Globus pallidus (tissue), 1 donor: ENCODE data around the gene ZFYVE21.

Experiments
- DNase-seq: peaks from one replicate; pipeline ENCODE4 v3.0.0-alpha.2; 2015; ENCODE audit warnings: low spot score

Gene ZFYVE21

DNA sequence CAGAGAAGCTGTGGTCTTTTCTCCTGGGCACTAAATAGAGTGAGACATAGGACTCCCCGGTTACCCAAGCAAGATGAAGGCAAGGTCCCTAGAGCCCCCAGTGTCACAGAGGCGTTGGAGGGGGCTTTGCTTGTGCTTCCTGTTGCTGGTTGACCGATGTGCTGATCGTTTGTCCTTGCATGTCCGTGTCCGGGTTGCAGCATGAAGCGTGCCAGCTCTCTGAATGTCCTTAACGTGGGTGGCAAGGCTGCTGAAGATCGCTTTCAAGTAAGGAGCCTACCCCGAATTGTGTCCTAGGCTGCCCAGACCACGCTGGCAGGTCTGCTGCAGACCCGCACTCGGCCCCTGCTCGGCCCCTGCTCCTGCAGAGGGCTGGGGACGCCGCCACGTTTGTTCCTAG, 23.5 kb upstream of the ZFYVE21 start:
- no peak for DNase-seq

DNA sequence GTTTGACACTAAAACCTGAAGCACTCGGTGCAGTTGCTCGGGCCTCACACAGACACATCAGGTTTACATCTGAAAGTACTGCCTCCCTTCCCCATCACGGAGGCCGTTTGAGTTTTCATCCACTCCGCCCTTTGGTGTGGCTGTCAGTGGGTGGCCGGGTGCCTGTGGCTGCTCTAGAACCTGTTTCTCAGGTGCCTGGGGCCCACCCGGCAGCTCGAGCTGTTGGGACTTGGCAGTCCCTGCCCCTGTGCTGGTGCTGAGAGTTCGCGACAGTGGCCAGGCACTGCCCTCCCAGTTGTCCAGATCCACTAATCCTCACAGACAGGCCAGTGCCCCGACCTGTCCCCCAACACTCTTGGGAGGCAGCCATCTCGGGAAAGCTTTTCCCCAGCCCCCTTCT, 22.7 kb upstream of the ZFYVE21 start:
- DNase-seq: no peak

DNA sequence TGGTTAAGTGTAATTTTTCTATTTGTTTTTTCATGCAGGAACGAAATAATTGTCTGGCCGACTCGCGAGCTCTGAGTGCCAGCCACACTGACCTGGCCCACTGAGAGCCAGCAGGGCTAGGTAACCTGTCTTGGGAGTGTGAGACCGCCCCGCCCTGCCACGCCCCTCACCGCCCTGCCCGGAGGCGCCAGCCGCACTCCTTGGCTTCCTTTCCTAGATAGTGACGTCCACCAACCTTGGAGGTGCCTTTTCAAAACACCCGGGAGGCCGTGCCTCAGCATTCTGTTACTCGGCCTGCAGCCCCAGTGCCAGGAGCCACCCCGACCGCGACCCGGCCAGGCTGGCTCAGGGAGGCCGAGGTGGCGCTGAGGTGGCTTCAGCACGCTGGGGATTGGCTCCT, 22.1 kb upstream of the ZFYVE21 start:
- DNase-seq: no peak

DNA sequence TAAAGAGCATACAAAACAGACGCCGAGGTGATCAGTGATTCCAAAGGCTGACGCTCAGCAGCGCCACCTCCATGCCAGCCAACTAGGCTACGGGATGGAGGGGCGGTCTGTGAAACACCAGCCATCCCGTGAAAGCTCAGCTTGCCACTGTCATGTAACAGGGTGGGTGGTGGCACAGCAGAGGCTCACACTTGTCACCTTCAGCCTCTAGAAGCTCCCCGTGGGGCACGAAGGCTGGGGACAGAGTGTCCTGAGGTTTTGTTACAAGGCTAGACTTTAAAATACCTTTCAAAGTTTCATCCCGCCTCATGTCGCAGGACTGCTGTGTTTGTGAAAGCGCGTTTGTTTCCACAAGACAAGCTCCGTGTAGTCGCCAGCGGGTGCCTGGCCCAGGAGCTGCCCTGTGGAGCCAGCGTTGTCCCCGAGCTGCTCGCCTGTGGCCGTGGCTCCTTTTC, 21.0 kb upstream of the ZFYVE21 start:
- DNase-seq: no peak

DNA sequence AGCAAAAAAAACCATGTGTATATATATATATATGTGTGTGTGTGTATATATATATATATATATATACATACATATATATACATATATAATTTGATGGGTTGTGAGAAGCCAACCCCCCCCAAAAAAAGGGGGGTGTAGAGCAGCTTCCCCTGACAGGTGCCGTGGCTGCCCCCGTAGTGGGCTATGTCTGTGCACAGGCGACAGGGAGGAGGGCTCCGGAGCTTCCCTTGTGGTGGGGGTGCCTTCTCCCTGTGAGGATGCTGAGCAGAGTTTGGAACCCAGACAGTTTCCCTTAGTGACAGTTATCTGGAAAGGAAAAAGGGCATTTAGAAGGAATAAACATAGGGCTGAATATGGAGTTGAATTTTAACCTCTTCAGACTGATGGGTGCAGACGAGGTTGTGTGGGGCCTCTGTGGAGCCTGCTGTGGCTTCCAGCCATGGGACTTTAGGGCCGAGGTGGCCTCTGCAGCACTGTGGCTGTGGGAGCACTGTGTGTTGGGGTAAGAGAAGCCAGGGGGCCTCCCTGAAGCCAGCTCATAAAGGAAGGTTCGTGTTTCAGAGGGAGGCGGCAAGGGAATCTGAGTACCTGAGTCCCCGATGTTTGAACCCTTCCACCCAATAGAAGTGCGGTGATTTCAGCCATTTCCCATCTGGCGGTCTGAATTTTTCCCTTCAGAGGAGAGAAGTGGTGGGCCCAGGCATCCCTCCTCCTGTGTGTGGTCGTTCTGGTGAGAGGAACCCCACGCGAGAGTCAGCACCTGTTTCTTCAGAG, 20.1 kb upstream of the ZFYVE21 start:
- DNase-seq: no peak

DNA sequence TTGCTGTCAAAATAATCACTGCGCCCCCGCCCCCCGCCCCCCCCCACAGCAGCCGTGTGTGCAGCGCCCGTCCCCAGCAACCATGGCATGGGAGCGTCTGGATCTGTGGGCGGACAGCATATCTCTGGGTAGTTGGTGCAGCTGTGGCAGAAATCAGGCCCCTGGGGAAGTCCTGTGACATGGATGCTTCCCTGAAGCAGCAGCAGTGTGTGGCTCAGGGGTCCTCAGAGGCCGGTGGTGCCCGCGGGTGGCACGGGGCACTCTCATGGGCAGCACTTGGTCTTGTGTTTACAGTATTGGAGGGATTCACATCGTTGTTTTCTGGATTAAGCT, 19.6 kb upstream of the ZFYVE21 start:
- no peak for DNase-seq

DNA sequence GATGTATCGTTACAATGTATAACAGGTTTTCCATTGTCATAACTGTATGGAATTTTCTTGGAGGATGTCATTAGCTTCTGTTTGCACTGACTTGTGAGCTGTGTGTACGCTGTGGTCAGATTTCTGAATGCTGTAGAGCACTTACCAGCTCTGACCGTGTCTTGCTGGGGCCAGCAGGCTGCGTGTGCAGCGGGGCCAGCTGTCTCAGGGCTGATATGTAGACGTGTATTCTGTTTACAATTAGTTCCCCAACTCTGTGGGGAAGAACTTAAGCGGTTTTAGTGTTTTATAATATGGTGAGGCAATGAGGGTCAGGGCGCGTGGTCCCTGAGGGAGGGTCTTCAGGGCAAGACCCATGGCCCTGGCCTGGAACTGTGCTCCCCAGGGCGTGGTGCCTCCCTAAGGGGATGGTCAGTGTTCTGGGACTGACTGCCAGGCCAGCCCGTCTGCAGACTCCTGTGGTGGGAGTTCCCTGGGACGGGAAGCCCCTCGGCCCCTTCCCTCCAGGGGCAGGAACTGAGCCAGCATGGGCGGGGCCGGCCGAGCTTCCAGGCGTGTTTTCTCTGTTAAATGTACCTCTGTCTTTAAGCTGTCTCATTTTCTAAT, 19.0 kb upstream of the ZFYVE21 start:
- no peak for DNase-seq

DNA sequence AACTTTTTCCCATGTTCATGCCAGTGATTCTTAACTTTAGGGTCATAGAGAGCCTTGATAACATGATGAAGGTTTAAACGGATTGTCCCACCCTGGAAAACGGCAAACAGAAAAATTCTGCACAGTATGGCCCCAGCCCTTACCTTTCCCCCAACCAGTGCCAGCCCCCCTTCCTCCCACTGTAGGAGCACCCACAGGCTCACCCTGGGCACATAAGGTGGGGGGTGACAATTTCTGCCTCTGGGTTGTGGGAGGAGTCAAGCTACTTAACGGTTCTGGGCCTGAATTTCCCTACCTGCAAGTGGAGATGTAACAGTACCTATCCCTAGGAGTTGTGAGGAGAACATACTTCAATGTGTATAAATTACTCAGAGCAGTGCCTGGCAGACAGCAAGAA, 18.4 kb upstream of the ZFYVE21 start:
- DNase-seq: no peak

DNA sequence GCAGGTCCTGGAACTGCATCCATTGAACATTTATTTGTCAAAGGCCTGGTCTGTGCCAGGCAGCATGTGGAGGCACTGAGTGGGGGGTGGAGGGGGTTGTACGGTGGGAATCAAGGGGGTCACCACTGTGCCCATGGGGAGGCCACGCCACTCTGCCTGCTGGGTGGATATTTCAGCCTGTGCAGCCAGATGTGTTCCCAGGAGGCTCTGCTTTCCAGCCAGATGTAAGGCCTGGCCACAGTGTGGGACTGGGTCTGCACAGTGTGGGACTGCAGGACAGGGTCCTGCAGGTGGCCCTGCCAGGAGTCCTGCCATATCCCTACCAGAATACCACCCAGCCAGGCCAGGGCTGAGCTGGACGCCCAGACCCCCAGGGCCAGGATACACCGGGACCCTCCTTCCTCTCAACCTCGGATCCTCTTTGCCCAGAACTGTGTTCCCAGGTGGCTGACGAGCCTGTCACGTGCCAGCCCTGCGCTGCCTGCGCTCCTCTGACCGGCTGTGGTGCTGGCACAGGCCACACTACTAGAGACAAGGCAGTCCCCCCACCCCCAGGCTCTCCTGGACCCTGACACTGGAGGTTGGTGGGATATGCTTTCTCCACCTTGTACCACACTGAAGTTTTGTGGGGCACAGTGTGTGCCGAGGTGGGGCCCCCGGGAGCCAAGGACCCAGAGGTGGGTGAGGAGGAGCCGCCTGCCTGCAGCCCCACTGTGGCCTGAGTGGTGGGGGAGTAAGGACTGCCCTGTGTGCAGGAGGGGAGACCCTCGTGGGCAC, 17.8 kb upstream of the ZFYVE21 start:
- no peak for DNase-seq

DNA sequence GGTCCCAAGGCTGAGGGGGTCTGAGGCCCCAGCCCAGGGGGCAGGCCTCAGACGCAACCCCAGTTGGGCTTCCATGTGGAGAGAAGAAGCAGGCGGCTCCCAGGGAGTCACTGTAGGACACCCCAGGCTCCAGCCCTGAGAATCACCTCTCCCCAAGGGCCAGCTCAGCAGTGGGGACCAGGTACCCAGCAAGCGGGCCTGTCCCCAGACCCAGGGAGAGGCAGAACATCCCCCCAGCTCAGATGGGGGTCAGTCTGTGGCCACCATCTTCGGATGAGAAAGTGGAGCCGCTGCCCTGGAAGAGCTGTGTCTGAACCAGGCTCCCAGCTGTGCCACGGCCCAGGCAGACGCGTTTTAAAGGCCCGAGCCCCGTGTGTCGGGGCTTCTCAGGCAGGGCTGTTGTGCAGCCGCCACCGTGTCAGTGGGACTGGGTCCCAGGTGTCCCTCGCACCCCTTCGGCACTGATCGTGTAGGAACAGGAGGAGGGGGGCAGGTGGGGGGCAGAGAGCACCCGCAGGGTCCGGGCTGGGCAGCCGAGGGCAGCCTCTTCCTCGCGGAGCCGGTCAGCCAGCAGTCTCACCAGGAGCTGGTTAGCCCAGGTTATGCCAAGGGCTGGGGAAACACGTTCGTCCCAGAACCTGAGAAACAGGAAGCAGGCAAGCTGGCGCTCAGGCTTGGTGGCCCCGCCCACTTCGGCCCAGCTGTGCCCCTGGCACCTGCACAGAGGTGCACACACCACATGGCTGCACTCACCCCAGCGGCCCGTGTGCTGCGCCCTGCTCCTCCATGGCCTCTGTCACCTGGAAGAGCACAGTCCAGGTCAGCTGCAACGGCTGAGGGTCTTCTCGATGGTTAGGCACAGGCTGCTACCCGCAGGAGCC, 17.0 kb upstream of the ZFYVE21 start:
- DNase-seq: no peak

DNA sequence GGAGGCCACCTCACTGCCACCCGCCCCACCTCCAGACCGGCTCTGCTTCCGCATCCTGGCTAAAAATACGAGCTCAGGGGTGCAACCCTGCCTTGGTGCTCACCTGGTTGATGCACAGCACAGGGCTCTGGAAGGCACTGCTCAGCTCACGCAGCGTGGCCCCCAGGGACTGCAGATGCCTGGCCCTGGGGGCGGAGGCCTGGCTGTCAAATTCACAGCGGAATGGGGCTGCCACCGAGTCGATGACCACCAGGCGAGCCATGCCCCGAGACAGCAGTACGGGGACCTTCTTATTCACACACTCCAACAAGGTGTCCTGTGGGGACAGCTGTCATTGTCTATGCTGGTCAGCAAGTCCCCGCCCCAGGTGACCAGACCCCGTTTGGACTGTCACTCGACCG, 16.3 kb upstream of the ZFYVE21 start:
- no peak for DNase-seq

DNA sequence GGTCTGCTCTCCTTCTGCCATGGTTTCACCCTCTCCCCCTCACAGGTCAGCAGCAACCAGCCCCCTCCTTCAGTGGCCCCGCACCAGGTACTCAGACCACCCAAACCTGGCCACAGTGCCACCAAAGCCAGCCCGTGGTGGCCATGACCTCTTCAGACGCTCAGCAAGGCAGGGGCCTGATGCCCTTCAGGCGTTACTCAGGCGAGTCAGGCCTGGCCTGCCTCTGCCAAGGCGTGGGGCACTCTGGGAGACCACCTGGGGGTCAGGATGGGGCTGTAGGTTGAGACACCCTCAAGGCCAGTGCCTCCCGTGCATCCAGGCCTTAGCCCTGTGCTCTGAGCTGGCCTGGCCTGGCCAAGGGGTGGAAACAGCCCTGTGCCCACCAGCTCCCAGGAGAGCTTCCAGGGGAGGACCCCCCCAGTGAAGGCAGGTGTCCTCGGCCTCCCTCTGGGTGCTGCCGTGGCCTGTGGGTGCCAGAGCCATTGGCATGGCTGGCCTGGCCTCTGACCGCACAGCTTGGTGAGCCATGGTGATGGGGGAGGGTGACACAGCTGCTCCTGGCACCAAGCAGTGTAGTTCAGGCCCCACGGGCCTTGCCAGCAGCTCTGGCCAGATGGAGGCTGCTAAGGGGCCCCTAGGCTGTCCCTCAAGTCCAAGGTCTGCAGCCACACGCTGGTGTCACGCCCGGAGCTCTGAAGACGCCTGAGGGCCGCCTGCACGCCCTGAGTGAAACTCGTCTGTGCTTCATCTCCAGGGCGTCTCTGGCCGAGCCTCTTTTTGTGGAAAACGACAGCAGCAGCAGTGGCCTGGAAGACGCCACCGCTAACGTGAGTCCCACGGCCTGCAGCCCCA, 15.5 kb upstream of the ZFYVE21 start:
- DNase-seq: peak; percentile 89

DNA sequence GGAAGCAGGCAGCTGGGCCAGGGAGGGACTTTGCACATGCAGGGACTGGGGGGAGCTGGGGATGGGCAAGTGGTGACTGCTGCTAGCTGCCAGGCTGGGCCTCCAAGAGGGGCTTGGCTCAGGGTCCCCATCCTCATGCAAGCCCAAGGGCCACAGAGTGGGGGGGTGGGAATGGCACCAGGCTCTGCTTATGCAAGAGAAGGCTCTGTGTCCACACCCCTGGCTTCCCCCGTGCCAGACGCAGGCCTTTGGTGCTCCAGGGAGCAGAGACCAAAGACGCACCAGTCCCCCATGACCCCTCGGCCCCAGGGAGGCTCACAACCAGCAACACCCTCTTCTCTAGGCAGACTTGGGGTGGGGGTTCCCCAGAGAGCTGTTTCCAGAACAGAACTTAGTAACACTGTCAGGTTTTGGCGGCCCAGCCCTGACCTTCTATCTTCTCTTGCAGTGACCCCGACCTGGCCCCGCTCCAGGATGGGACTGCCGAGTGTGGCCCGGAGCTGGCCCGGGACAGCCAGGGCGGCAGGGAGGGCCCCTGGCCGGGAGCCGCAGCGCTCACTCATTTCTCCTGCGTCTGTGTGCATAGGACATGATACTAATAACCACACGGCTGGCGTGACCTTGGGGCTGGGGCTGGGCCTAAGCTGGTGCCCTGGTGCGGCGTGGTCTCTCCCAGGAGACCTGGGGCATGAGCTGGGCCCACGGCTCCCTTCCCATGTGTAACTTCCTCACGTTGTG, 14.7 kb upstream of the ZFYVE21 start:
- DNase-seq: no peak

DNA sequence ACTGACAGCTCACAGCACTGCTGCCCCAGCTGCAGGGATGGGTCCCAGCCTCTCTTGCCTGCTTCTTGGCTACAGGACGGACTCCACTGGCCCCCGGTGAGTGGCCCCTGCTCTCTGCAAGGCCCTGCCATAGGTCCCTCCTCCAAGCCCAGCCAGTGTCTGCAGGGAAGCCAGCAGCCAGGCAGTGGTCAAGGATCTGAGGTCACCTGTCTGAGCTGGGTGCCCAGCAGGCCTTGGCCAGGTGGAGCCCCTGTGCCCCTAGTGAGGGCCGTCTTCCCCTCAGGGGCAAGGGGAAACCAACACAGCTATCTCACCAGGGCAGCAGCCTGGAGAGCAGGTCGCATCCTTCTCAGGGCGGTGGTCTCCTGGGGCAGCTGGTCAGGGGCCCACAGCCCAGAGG, 13.5 kb upstream of the ZFYVE21 start:
- no peak for DNase-seq

DNA sequence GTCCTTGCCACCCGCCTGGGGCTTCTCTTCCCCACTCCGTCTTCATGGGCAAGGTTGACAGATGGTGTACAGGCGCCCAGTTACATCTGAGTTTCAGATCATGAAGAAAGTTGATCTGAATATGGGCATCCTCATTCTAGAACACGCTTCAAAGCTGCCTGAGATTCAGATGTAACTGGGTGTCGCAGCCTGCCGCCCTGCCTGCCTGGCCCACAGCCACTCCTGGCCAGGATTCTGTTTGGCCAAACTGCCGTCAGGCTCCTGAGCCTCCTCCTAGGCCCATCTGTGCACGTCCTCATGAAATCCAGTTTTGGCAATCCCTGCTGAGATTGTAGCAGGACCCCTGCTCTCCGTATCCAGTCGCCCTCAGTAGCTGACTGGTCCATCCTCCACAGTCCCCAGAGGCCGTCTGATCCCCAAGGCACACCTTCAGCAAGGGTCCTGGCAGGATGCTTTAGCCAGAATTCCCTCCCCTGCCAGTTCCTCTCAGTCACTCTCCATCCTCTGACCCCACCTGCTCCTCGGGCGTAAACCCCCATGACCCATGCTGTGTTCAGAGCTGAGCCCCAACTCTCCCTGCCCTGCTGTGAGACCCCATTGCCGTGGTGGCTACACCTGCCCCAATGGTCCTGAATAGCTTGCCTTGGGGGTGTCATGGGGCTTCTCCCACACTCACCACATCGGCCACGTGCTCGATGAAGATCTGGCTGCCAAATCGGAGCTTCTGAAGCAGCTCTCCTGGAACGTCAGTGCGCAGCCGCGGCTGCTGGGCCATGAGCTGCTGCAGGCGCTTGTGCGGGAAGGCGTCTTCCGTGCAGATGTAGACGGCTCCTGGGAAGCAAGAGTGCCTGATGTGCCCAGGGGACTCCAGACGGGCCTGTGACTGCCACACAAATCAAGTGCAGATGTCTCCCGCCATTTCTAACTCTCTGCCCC, 12.8 kb upstream of the ZFYVE21 start:
- no peak for DNase-seq

DNA sequence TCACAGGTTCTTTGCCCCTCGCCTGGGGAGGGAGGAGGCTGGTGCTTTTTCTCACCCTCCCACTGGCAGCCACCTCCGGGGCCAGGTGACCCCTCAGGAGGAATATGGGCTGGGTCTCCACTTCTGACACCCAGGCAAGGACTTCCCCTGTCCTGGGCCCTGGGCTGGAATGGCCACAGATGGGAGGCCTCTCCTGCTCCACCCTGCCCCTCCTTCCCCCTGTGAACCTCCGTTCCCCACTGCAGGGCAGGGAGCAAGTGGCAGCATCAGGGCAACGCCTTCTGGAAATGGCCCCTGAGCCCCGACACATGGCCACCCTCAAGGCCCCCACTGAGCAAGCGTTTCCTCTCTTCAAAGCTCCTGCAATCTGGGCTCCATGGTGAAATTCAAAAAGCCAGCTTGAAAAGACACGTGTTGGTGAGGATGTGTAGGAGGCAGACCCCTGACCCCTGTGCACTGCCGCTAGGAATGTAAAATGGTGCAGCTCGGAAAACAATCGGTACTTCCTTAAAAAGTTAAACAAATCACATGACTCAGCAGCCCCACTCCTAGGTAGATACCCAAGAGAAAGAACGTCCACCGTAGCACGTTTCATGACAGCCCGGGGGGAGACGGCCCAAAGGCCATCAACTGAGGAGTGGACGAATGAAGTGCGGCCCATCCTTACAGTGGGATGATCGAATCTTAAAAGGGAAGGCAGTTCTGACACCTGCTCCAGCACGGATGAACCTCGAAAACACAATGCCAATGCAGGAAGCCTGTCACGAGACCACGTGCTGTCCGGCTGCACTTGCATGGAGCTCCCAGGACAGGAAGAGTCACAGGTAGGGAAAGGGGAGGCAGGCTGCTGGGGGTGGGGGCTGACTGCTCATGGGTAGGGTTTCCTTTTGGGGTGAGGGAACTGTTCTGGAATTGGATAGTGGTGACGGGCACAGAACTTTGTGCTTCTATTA, 11.9 kb upstream of the ZFYVE21 start:
- DNase-seq: no peak

DNA sequence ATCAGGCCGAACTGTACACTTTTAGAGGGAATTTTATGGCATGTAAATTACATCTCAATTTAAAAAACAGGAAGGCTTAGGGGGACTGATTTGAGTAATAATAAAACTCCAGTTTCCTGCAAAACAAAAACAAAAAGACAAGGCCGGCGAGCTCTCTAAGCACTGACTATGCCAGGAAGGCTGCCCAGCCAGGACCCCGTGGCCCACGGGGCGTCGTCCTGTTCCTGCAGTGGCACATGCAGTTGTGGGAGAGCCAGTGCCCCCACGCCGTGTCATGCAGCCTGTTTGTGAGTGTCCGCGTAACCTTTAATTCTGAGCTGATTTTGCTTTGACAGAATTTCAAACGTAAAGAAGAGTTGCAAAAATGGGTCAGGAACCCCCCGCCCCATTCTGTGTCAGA, 10.9 kb upstream of the ZFYVE21 start:
- no peak for DNase-seq

DNA sequence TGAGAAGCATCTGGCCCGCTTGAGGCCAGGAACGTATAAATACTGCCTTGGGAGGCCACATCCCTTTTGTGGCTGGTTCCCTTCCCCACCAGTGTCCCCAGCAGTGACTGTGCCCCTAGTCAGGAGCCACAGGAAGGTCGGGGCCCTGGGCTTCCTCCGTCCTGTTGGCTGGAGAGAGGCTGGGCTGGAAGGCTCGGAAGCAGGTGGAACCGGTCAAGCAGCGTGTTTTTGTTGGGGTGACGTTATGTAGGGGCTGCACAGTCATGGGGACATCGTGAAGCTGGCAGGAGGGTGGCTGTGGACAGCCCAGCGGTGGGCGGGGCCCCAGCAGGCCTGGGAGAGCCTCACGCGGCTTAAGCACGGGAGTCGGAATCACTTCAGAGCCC, 10.5 kb upstream of the ZFYVE21 start:
- no peak for DNase-seq
